WTC11 (cell line): Measurements from ENCODE around the gene CDH3. TPM values are rescaled to one million over a fixed set of nuclear protein-coding genes. Genes with fewer than 3 reads are reported as not detected.

Source experiments
- ATAC-seq: fragments of 200-7000 bp; cut with Tn5 transposase; 2 replicates; pipeline ENCODE4 v1.10.0; 2021; ENCODE audit warnings: mild to moderate bottlenecking, moderate library complexity
- CTCF ChIA-PET: fragments of 300-600 bp; sonication (Branson Sonifier 250); formaldehyde crosslinking; loops from one replicate; lab custom pipeline; 2021; ENCODE audit warnings: antibody characterized with exemption; lab: Charles Lee
- POLR2A ChIA-PET: fragments of 350-600 bp; sonication (Branson Sonifier 250); formaldehyde crosslinking; loops from one replicate; lab custom pipeline; 2021; ENCODE audit warnings: antibody characterized with exemption; lab: Charles Lee
- DNase-seq: peaks from one replicate; pipeline ENCODE4 v3.0.0; 2021; ENCODE audit warnings: low spot score
- H3K27ac Mint-ChIP-seq: 2 replicates; pipeline ENCODE4 v1.8.0; 2021; ENCODE audit warnings: mixed read lengths
- H3K27me3 Mint-ChIP-seq: 2 replicates; pipeline ENCODE4 v1.8.0; 2021; ENCODE audit warnings: low read depth, mild to moderate bottlenecking, moderate library complexity, mixed read lengths
- H3K36me3 Mint-ChIP-seq: 2 replicates; pipeline ENCODE4 v1.8.0; 2021; ENCODE audit warnings: mixed read lengths
- H3K4me1 Mint-ChIP-seq: 2 replicates; pipeline ENCODE4 v1.8.0; 2022; ENCODE audit warnings: mixed read lengths
- H3K4me3 Mint-ChIP-seq: 2 replicates; pipeline ENCODE4 v1.8.0; 2021; ENCODE audit warnings: mild to moderate bottlenecking, moderate library complexity, mixed read lengths
- H3K9me3 Mint-ChIP-seq: 2 replicates; pipeline ENCODE4 v1.8.0; 2021; ENCODE audit warnings: mixed read lengths
- E2F5 ChIP-seq: sonication (generic); formaldehyde crosslinking; IDR thresholded peaks from 2 replicates; pipeline ENCODE4 v1.8.1; 2022; ENCODE audit warnings: mild to moderate bottlenecking, moderate library complexity, missing genetic modification reagents
- GRHL2 ChIP-seq: fragments of 250-450 bp; sonication (Bioruptor Pico); IDR thresholded peaks from 2 replicates; pipeline ENCODE4 v1.8.0; 2022; ENCODE audit warnings: mild to moderate bottlenecking, moderate library complexity; ENCODE audit not compliant: insufficient replicate concordance, severe bottlenecking
- IRF1 ChIP-seq: sonication (generic); formaldehyde crosslinking; IDR thresholded peaks from 2 replicates; pipeline ENCODE4 v1.8.0; 2023; ENCODE audit warnings: missing genetic modification reagents
- MAX ChIP-seq: sonication (generic); formaldehyde crosslinking; IDR thresholded peaks from 2 replicates; pipeline ENCODE4 v1.8.0; 2022; ENCODE audit warnings: mild to moderate bottlenecking, missing genetic modification reagents
- MLX ChIP-seq: sonication (generic); formaldehyde crosslinking; IDR thresholded peaks from 2 replicates; pipeline ENCODE4 v1.8.1; 2023; ENCODE audit warnings: mild to moderate bottlenecking, missing genetic modification reagents, moderate library complexity
- NR3C1 ChIP-seq: sonication (generic); formaldehyde crosslinking; conservative IDR thresholded peaks from 2 replicates; pipeline ENCODE4 v1.8.1; 2023; ENCODE audit warnings: low read depth, mild to moderate bottlenecking, missing genetic modification reagents
- OVOL2 ChIP-seq: fragments of 250-450 bp; sonication (Bioruptor Pico); IDR thresholded peaks from 2 replicates; pipeline ENCODE4 v1.9.0; 2021; ENCODE audit warnings: mild to moderate bottlenecking, borderline replicate concordance
- PRRX2 ChIP-seq: fragments of 250-450 bp; sonication (Bioruptor Pico); IDR thresholded peaks from 2 replicates; pipeline ENCODE4 v1.8.0; 2021; ENCODE audit warnings: mild to moderate bottlenecking
- RORB ChIP-seq: fragments of 250-450 bp; sonication (Bioruptor Pico); IDR thresholded peaks from 2 replicates; pipeline ENCODE4 v1.9.0; 2021; ENCODE audit warnings: mild to moderate bottlenecking
- SOX15 ChIP-seq: fragments of 250-450 bp; sonication (Bioruptor Pico); IDR thresholded peaks from 2 replicates; pipeline ENCODE4 v1.9.0; 2021; ENCODE audit warnings: mild to moderate bottlenecking
- SP1 ChIP-seq: sonication (generic); formaldehyde crosslinking; conservative IDR thresholded peaks from 2 replicates; pipeline ENCODE4 v1.8.1; 2022; ENCODE audit warnings: missing genetic modification reagents
- STAT6 ChIP-seq: sonication (generic); formaldehyde crosslinking; conservative IDR thresholded peaks from 2 replicates; pipeline ENCODE4 v1.8.1; 2023; ENCODE audit warnings: mild to moderate bottlenecking, low read depth, missing genetic modification reagents, moderate library complexity
- TCF7 ChIP-seq: sonication (generic); formaldehyde crosslinking; IDR thresholded peaks from 2 replicates; pipeline ENCODE4 v1.8.0; 2022; ENCODE audit warnings: mild to moderate bottlenecking, low read depth, missing genetic modification reagents, moderate library complexity
- TEAD1 ChIP-seq: sonication (generic); formaldehyde crosslinking; IDR thresholded peaks from 2 replicates; pipeline ENCODE4 v1.8.0; 2022; ENCODE audit warnings: mild to moderate bottlenecking, missing genetic modification reagents
- USF1 ChIP-seq: sonication (generic); formaldehyde crosslinking; IDR thresholded peaks from 2 replicates; pipeline ENCODE4 v1.8.0; 2022; ENCODE audit warnings: mild to moderate bottlenecking, missing genetic modification reagents
- ZBTB21 ChIP-seq: sonication (generic); formaldehyde crosslinking; IDR thresholded peaks from 2 replicates; pipeline ENCODE4 v1.8.1; 2023; ENCODE audit warnings: mild to moderate bottlenecking, missing genetic modification reagents, borderline replicate concordance
- ZNF121 ChIP-seq: sonication (generic); formaldehyde crosslinking; IDR thresholded peaks from 2 replicates; pipeline ENCODE4 v1.8.0; 2023; ENCODE audit warnings: missing genetic modification reagents
- ZNF416 ChIP-seq: fragments of 250-450 bp; sonication (Bioruptor Pico); IDR thresholded peaks from 2 replicates; pipeline ENCODE4 v1.9.0; 2021; ENCODE audit warnings: mild to moderate bottlenecking, inconsistent platforms
- ZNF423 ChIP-seq: fragments of 250-450 bp; sonication (Bioruptor Pico); IDR thresholded peaks from 2 replicates; pipeline ENCODE4 v2.1.2; 2022; ENCODE audit warnings: mild to moderate bottlenecking, moderate library complexity
- ZNF532 ChIP-seq: fragments of 250-450 bp; sonication (Bioruptor Pico); IDR thresholded peaks from 2 replicates; pipeline ENCODE4 v1.9.0; 2021; ENCODE audit warnings: mild to moderate bottlenecking, borderline replicate concordance
- total RNA-seq: library from RNA; stranded (reverse); gene quantifications from 3 replicates; pipeline ENCODE4 v1.2.3, GENCODE V29; 2021

CDH3 gene
- total RNA-seq, 1 experiment from 2014 or later = 128 TPM

- ChIA-PET POLR2A (no interaction called here), CTCF (no interaction called here)
- TF ChIP-seq ZNF121 (CRISPR knock-in tag) = no peak
- TF ChIP-seq MAX (CRISPR knock-in tag) = no peak
- no peak for TF ChIP-seq STAT6 (CRISPR knock-in tag)
- no peak for TF ChIP-seq SOX15
- no peak for TF ChIP-seq MLX
- no peak for TF ChIP-seq SP1
- TF ChIP-seq NR3C1 (CRISPR knock-in tag) = no peak
- no peak for TF ChIP-seq TCF7
- no peak for TF ChIP-seq IRF1 (CRISPR knock-in tag)
- no peak for TF ChIP-seq ZNF532
- TF ChIP-seq E2F5 = no peak
- TF ChIP-seq GRHL2 (CRISPR knock-in tag) = no peak
- no peak for TF ChIP-seq USF1 (CRISPR knock-in tag)
- TF ChIP-seq ZNF416 (CRISPR knock-in tag) = no peak
- no peak for TF ChIP-seq RORB (CRISPR knock-in tag)
- no peak for TF ChIP-seq TEAD1
- TF ChIP-seq ZNF423 (CRISPR knock-in tag) = no peak
- TF ChIP-seq ZBTB21 (CRISPR knock-in tag) = no peak
- no peak for TF ChIP-seq OVOL2 (CRISPR knock-in tag)
- TF ChIP-seq PRRX2 (CRISPR knock-in tag) = no peak
- no peaks in the 10 kb centered on the region for H3K27me3 Mint-ChIP-seq
- DNase-seq (no peak), ATAC-seq (no peak)
- no peaks in the 10 kb centered on the region for H3K9me3 Mint-ChIP-seq
- no peak overlapping the region for H3K27ac Mint-ChIP-seq
- peaks cover 42% of the 10 kb centered on the region for H3K4me1 Mint-ChIP-seq
- H3K36me3 Mint-ChIP-seq = no peaks in the 10 kb centered on the region
- no peak overlapping the region for H3K4me3 Mint-ChIP-seq
Measured at GRCh38 chr16:68710211-68710610, 65.1 kb downstream of the CDH3 start.
